ENCODE data around the gene ADCY9.

Gene ADCY9

GRCh38 chr16:4011940-4012629 lies 104.2 kb downstream of the ADCY9 start:
- TF ChIP-seq CTCF (IDR thresholded peaks at IDR 0.05; ENCODE audit: low read depth, low read length, missing control alignments) = no peak
- no peak for DNase-seq (ENCODE audit: low read depth)
- no peak overlapping the region for H3K4me3 ChIP-seq (ENCODE audit: low read depth, low read length)
- in situ Hi-C loops (cut with HindIII; ENCODE audit: low sequenced_read_pairs) = no loop called here

DNA sequence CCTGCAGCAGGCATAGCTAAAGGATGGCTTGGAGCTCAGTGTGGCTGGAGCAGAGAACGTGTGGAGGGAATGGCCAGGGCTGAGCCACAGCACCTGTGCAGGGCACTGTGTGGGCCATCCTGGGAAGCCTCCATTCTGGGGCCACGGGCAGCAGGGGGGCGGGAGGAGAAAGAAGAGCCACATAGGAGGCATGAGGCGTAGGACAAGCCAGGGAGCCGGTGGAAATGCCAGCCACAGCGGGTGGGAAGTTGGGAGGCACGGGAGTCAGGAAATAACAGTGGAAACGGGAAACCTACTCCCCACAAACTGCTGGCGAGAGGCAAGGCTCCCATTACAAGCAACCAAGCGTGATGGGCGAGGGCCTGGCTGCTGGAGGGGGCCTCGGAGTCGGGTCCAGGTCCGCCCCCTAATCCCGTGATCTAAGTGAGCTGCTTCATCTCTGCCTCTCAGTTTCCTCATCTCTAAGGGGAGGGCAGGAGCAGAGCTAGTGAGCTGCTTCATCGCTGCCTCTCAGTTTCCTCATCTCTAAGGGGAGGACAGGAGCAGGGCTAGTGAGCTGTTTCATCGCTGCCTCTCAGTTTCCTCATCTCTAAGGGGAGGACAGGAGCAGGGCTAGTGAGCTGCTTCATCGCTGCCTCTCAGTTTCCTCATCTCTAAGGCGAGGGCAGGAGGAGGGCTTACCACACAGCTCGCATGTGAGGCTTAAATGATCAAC lies 104.9 kb downstream of the ADCY9 start:
- no peak overlapping the region for H3K4me3 ChIP-seq (ENCODE audit: low read depth, low read length)
- no peak for TF ChIP-seq CTCF (IDR thresholded peaks at IDR 0.05; ENCODE audit: low read depth, low read length, missing control alignments)
- in situ Hi-C loops (cut with HindIII; ENCODE audit: low sequenced_read_pairs) = no loop called here
- peak; percentile 39 for DNase-seq (ENCODE audit: low read depth)

DNA sequence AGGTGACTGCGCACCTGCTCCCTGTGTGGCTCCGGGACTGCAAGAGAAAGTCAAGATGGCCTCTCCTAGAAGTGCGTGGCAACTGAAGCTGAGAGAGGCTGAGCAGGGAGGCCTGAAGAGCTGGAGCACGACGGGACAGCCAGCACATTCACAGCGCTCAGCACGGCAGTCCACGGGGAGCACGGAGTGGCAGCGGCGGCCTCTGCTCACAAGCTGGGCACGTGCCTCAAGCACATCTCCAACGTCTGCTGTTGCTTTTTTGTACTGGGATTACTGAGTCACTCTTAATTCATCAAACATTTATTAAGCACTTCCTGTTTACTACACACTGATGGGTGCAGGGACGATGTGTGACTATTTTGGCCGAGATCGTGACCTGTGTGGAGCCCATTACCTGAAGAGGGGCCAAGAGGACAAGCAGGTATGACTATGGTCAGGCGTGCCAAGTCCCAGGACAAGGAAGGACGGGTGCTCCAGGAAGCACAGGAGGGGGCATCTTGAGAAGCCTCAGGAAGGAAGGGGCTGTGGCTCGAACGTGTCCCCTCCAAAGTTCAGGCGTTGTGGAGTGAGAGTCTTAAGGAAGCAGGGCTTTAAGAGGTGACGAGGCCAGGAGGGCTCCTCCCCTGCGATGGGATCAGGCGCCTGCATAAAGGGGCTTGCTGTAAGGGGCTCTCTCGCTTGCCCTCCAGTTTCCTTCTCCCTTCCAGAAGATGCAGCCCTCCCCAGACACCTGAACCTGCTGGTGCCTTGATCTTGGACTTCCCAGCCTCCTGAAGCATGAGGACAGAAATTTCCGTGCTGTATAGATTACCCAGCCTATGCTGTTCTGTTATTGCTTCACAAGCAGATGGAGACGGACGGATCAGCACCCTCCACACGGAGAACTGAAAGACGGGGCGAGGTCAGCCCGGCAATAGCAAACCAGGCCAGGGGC lies 105.8 kb downstream of the ADCY9 start:
- H3K4me3 ChIP-seq (ENCODE audit: low read depth, low read length) = no peak overlapping the region
- no peak for DNase-seq (ENCODE audit: low read depth)
- in situ Hi-C loops (cut with HindIII; ENCODE audit: low sequenced_read_pairs) = no loop called here
- TF ChIP-seq CTCF (IDR thresholded peaks at IDR 0.05; ENCODE audit: low read depth, low read length, missing control alignments) = no peak

DNA sequence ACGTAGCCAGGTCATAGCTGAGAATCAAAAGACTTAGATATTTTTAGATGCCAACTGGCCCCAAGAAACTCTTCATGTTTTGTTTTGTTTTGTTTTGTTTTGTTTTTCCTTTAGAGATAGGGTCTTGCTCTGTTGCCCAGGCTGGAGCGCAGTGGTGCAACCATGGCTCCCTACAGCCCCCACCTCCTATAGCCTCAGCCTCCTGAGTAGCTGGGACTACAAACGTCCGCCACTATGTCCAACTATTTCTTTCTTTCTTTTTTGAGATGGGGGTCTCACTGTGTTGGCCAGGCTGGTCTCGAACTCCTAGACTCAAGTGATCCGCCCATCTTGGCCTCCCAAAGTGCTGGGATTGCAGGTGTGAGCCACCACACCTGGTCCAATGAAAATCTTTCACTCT lies 107.1 kb downstream of the ADCY9 start:
- in situ Hi-C loops (cut with HindIII; ENCODE audit: low sequenced_read_pairs) = no loop called here
- H3K4me3 ChIP-seq (ENCODE audit: low read depth, low read length) = no peak overlapping the region
- no peak for DNase-seq (ENCODE audit: low read depth)
- no peak for TF ChIP-seq CTCF (IDR thresholded peaks at IDR 0.05; ENCODE audit: low read depth, low read length, missing control alignments)

DNA sequence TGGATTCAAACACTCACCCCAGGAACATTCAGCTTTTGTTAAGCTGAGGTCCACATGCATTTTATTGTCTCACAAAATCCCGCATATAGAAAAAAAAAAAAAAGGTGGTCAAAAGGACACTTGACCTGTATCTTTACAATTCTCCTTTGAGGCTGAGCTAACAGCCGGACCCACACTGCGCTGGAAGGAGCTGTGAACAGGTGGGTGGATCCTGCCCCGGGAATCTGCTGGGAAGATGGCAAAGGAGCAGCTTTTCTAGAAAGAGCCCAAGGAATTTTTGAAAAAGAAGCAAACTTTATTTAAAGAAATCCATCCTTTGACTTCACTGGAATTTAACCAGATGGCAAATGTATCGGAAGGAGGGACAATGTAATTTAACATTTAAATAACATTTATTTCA lies 108.1 kb downstream of the ADCY9 start:
- in situ Hi-C loops (cut with HindIII; ENCODE audit: low sequenced_read_pairs) = no loop called here
- no peak for TF ChIP-seq CTCF (IDR thresholded peaks at IDR 0.05; ENCODE audit: low read depth, low read length, missing control alignments)
- no peak for DNase-seq (ENCODE audit: low read depth)
- H3K4me3 ChIP-seq (ENCODE audit: low read depth, low read length) = no peak overlapping the region

GRCh38 chr16:4006397-4006999 lies 109.7 kb downstream of the ADCY9 start:
- no peak for DNase-seq (ENCODE audit: low read depth)
- no peak overlapping the region for H3K4me3 ChIP-seq (ENCODE audit: low read depth, low read length)
- in situ Hi-C loops (cut with HindIII; ENCODE audit: low sequenced_read_pairs) = no loop called here
- TF ChIP-seq CTCF (IDR thresholded peaks at IDR 0.05; ENCODE audit: low read depth, low read length, missing control alignments) = no peak

All from astrocyte of the cerebellum (primary cell).